Body of pancreas (tissue), 4 donors: ENCODE results near the gene STIM1. TPM values are rescaled to one million over a fixed set of nuclear protein-coding genes. Genes with fewer than 3 reads are reported as not detected.
A peak's percentile ranks its signal among the peaks of the same experiment; 100 is the strongest.

Source experiments
- ATAC-seq: fragments of 150-250 bp; one replicate; pipeline ENCODE4 v1.9.1; 2016
- DNase-seq, 4 donors: peaks; one replicate each; pipeline ENCODE4 v3.0.0-alpha.2; 2019
- H3K27ac ChIP-seq, 4 donors: fragments of 200-600 bp; sonication (generic); 1 replicate in 3 of 4; 2 replicates in 1 of 4; pipeline versions ENCODE4 v1.5.1 to v1.6.1; 2016 to 2019; ENCODE audit warnings: mild to moderate bottlenecking in 1 of 4, mixed read lengths in 1 of 4, moderate library complexity in 1 of 4
- H3K27me3 ChIP-seq, 2 donors: fragments of 200-600 bp; sonication (generic); one replicate each; pipeline ENCODE4 v1.6.0; 2016; ENCODE audit warnings: mild to moderate bottlenecking in 1 of 2
- H3K36me3 ChIP-seq, 2 donors: fragments of 200-600 bp; sonication (generic); replicated peaks in 1 of 2; 2 replicates each; pipeline ENCODE4 v1.5.1; 2016; ENCODE audit warnings: low read depth in 2 of 2; ENCODE audit not compliant: insufficient read depth in 1 of 2
- H3K4me1 ChIP-seq: fragments of 200-600 bp; sonication (generic); one replicate; pipeline ENCODE4 v1.6.0; 2016
- H3K4me3 ChIP-seq, 2 donors: fragments of 200-600 bp; sonication (generic); 1 replicate in 1 of 2; 2 replicates in 1 of 2; pipeline ENCODE4 v1.5.1; 2016 to 2019
- H3K9me3 ChIP-seq, 3 donors: fragments of 200-600 bp; sonication (generic); 1 replicate in 2 of 3; 2 replicates in 1 of 3; pipeline ENCODE4 v1.5.1; 2016
- CTCF ChIP-seq, 7 experiments: fragments of 450-650 bp in 4 of 7; fragments of 200-600 bp in 3 of 7; sonication (generic) in 3 of 7; IDR thresholded peaks; one replicate each; pipeline ENCODE4 v1.5.1; 2016 to 2019; ENCODE audit warnings: antibody characterized with exemption in 7 of 7
- POLR2A ChIP-seq, 3 donors: fragments of 450-650 bp; IDR thresholded peaks; one replicate each; pipeline ENCODE4 v1.6.1; 2016; ENCODE audit warnings: antibody characterized with exemption in 3 of 3, mild to moderate bottlenecking in 2 of 3
- WGBS, 2 donors: methylation state at CpG; one replicate each; pipeline ENCODE4 v1.1.5; 2017; 5-methylcytosine and 5-hydroxymethylcytosine counted together
- intact Hi-C: fragments of 100-400 bp; cut with DNase I; formaldehyde crosslinking; loops from one replicate; pipeline ENCODE4 v1.15.1; 2023
- total RNA-seq, 2 donors: library from RNA; depleted of rRNA; stranded (reverse); fragments of >200 nt; gene quantifications; one replicate each; pipeline ENCODE4 v1.1.0, GENCODE V29; 2016

Gene STIM1
- total RNA-seq, 2 donors from 2014 or later, result 20.4 to 24.6 TPM

GRCh38 chr11:3840870-3841425, 14.5 kb upstream of the STIM1 start, which contains the start of gene RHOG:
TSS of gene RHOG (minus strand) at chr11:3840959. CDS start at chr11:3828138, 12,821 bp downstream.
- Histone ChIP-seq H3K27ac (peak within 1 kb of the TSS; percentile 86 to 96 (median 90)), H3K27me3 (no peaks in the 10 kb centered on the region), H3K4me1 (peaks cover 35% of the 10 kb centered on the region), H3K4me3 (peak within 1 kb of the TSS; percentile 65 to 96), H3K36me3 (no peaks in the 10 kb centered on the region), H3K9me3 (no peaks in the 10 kb centered on the region)
- ATAC-seq (peak; percentile 86), DNase-seq (peak; percentile 73 to 84 (median 77))
- intact Hi-C loops, result no loop called here
- peak in 1 of 3 donors; percentile 39 for TF ChIP-seq POLR2A (IDR thresholded peaks at IDR 0.05)
- no peak for TF ChIP-seq CTCF (IDR thresholded peaks at IDR 0.05)
- WGBS, 2 donors, result 0% methylated on average over 4 to 37 of the region's 42 CpGs

GRCh38 chr11:3841426-3842350, 13.8 kb upstream of the STIM1 start:
- intact Hi-C loops, result no loop called here
- Histone ChIP-seq H3K36me3 (no peaks in the 10 kb centered on the region), H3K4me3 (peak overlapping the region; percentile 65 to 96), H3K4me1 (peaks cover 35% of the 10 kb centered on the region), H3K9me3 (no peaks in the 10 kb centered on the region), H3K27ac (peak overlapping the region; percentile 86 to 96 (median 90)), H3K27me3 (no peaks in the 10 kb centered on the region)
- TF ChIP-seq POLR2A (IDR thresholded peaks at IDR 0.05) (peak; percentile 41 to 74 (median 71)), CTCF (IDR thresholded peaks at IDR 0.05) (peak; percentile 48 to 84 (median 67))
- 22 to 43% methylated on average over 23 to 43 of the region's 44 CpGs for WGBS, 2 donors
- peak; percentile 77 for ATAC-seq
- DNase-seq, result peak; percentile 82 to 88 (median 84)

GRCh38 chr11:3843326-3843725, 12.1 kb upstream of the STIM1 start:
- ATAC-seq (no peak), DNase-seq (no peak)
- Histone ChIP-seq H3K4me3 (no peak overlapping the region), H3K4me1 (peaks cover 25% of the 10 kb centered on the region), H3K36me3 (no peaks in the 10 kb centered on the region), H3K27me3 (no peaks in the 10 kb centered on the region), H3K9me3 (no peaks in the 10 kb centered on the region), H3K27ac (no peak overlapping the region)
- TF ChIP-seq CTCF (IDR thresholded peaks at IDR 0.05), result no peak
- no peak for TF ChIP-seq POLR2A (IDR thresholded peaks at IDR 0.05)
- WGBS, 2 donors, result 69 to 84% methylated on average over 3 of the region's 3 CpGs
- intact Hi-C loops, result no loop called here

- H3K27ac ChIP-seq, result no peak overlapping the region
- intact Hi-C loops, result loop anchor here (5.0 kb wide), 1 partner anchor 227 kb away; no protein-coding TSS in a partner anchor
- H3K4me1 ChIP-seq, result peaks cover 6% of the 10 kb centered on the region
- H3K4me3 ChIP-seq, result no peak overlapping the region
- no peak for DNase-seq
- ATAC-seq, result no peak
- no peaks in the 10 kb centered on the region for H3K27me3 ChIP-seq
- 80 to 88% methylated on average over 1 of the region's 1 CpG for WGBS, 2 donors
- no peaks in the 10 kb centered on the region for H3K9me3 ChIP-seq
- no peak for TF ChIP-seq CTCF (IDR thresholded peaks at IDR 0.05)
- TF ChIP-seq POLR2A (IDR thresholded peaks at IDR 0.05), result no peak
- H3K36me3 ChIP-seq, result no peaks in the 10 kb centered on the region
These were observed 10.2 kb upstream of the STIM1 start for GRCh38 chr11:3845246-3845645.
